ENCODE results near the gene CXCL8.
"Not testable (repeated sequence)": the region's sequence is repeated elsewhere in the genome, so short reads cannot be mapped to it uniquely, and the experiment has no call there.

The CXCL8 gene

GRCh38 chr4:73740353-73740778 is at the start of gene CXCL8:
Gene CXCL8 (plus strand): TSS chr4:73740569. CDS start chr4:73740659, 90 bp downstream.
- peak; percentile 10 for DNase-seq

GRCh38 chr4:73691201-73691600 is 49.2 kb upstream of the CXCL8 start:
- not testable (repeated sequence) for DNase-seq

GRCh38 chr4:73691759-73692158 is 48.6 kb upstream of the CXCL8 start:
- no peak for DNase-seq

- no peak for DNase-seq
Measured at GRCh38 chr4:73692254-73692653, 48.1 kb upstream of the CXCL8 start.

GRCh38 chr4:73692701-73693100 is 47.7 kb upstream of the CXCL8 start:
- no peak for DNase-seq

GRCh38 chr4:73693811-73694210 is 46.6 kb upstream of the CXCL8 start:
- no peak for DNase-seq

GRCh38 chr4:73698217-73698616 is 42.2 kb upstream of the CXCL8 start:
- DNase-seq: no peak

GRCh38 chr4:73701116-73701515 is 39.3 kb upstream of the CXCL8 start:
- no peak for DNase-seq

- no peak for DNase-seq
Measured at GRCh38 chr4:73702796-73703287, 37.5 kb upstream of the CXCL8 start.

- no peak for DNase-seq
Measured at GRCh38 chr4:73703320-73703719, 37.0 kb upstream of the CXCL8 start.

- DNase-seq: no peak
Measured at GRCh38 chr4:73704314-73705055, 35.9 kb upstream of the CXCL8 start.

- no peak for DNase-seq
Measured at GRCh38 chr4:73705056-73705432, 35.3 kb upstream of the CXCL8 start.

GRCh38 chr4:73705721-73706120 is 34.6 kb upstream of the CXCL8 start:
- DNase-seq: no peak

GRCh38 chr4:73706811-73707210 is 33.6 kb upstream of the CXCL8 start:
- DNase-seq: no peak

- DNase-seq: no peak
Measured at GRCh38 chr4:73707269-73707875, 33.0 kb upstream of the CXCL8 start.

- DNase-seq: no peak
Measured at GRCh38 chr4:73707918-73708577, 32.3 kb upstream of the CXCL8 start.

- DNase-seq: no peak
Measured at GRCh38 chr4:73709451-73710033, 30.8 kb upstream of the CXCL8 start.

- no peak for DNase-seq
Measured at GRCh38 chr4:73710094-73710493, 30.3 kb upstream of the CXCL8 start.

GRCh38 chr4:73711989-73712388 is 28.4 kb upstream of the CXCL8 start:
- DNase-seq: no peak

- DNase-seq: no peak
Measured at GRCh38 chr4:73713650-73714049, 26.7 kb upstream of the CXCL8 start.

- DNase-seq: no peak
Measured at GRCh38 chr4:73714647-73715046, 25.7 kb upstream of the CXCL8 start.

- DNase-seq: no peak
Measured at GRCh38 chr4:73715659-73716058, 24.7 kb upstream of the CXCL8 start.

Data from NCI-H2081 treated with DMSO at 0.1 percent for 48 hours (cell line).